Activated CD4-positive, alpha-beta T cell treated with anti-CD3 and anti-CD28 coated beads, Interleukin-2, Interleukin-4, amounts not matched to agents 100 ng/mL and 50 ng/mL, durations not matched to agents 16 hours and 8 hours (primary cell): ENCODE results near the gene PPP2R5D.
"Not testable (repeated sequence)": the region's sequence is repeated elsewhere in the genome, so short reads cannot be mapped to it uniquely, and the experiment has no call there.

ENCODE experiments used
- DNase-seq: peaks from one replicate; pipeline ENCODE4 v3.0.0-alpha.2; 2020; ENCODE audit warnings: low spot score

Gene PPP2R5D

DNA sequence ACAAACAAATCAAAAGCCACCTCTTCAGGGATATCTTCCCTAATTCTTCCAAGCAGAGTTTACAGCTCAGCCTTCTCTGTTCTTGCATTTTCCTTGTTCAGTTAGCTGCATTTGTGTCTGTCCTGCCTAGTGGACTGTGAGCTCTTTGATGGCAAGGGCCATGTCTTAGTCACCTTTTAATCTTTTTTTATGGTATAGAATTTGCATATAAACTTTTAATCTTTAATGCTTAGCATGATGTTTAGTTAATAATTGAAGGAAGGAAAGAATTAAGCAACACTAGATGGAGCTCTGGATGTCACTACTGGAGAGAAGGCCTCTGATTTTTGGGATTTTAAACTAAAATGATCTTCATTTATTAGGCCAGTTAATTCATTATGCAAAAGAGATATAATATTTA is 12.1 kb downstream of the PPP2R5D start:
- no peak for DNase-seq

DNA sequence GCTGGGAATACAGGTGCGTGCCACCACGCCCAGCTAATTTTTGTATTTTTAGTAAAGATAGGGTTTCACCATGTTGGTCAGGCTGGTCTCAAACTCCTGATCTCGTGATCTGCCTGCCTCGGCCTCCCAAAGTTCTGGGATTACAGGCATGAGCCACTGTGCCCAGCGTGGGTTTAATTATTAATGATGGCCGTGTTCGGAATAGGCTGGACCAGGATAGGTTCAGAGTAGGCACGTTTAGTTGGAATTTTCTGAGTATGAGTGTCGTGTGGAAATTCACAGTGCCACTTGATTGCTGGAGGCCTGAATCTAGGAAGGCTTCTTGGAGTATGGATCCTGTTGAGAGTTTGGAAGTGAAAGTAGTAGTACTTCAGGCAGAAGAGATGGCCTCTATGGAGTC is 13.8 kb downstream of the PPP2R5D start:
- DNase-seq, result not testable (repeated sequence)

DNA sequence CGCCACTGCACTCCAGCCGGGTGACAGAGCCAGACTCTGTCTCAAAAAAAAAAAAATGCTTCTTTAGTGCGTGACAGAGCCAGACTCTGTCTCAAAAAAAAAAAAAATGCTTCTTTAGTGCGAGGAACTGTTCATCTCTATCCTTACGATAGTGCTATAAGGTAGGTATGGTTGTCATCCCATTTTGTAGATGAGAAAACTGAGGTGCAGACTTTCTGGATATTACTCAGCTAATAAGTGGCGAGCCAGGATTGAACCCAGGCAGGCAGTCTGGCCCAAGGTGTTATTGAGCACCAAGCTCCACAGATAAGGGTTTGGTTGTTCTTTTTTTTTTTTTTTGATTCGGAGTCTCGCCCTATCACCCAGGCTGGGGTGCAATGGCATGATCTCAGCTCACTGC is 17.5 kb downstream of the PPP2R5D start:
- DNase-seq, result no peak

DNA sequence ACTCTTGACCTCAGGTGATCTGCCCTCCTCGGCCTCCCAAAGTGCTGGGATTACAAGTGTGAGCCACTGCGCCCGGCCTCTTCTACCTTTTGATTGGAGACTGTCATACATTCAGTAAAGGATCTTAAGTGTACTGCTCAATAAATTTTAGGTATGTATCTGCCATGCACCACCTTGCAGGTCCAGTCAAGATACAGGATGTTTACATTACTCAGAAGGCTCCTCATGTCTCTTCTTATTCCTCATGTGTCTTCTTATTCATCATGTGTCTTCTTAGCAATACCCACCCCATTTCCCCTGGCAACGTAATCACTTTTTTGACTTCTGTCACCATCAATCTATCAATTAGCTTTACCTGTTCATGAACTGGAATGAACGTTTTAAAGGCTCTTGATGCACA is 21.5 kb downstream of the PPP2R5D start:
- DNase-seq, result no peak

DNA sequence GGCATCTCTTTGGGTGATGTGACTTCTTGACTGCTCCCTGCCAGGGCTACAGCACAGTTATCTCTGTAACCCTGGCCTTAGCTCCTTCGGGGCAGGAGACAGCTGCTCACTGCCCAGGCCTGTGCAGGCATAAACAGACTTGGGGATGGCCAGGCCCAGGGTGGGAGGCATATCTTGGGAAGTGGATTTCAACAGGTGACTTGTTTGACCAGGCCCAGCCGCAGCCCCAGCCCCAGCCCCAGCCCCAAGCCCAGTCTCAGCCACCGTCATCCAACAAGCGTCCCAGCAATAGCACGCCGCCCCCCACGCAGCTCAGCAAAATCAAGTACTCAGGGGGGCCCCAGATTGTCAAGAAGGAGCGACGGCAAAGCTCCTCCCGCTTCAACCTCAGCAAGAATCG is 21.9 kb downstream of the PPP2R5D start:
- DNase-seq, result no peak

DNA sequence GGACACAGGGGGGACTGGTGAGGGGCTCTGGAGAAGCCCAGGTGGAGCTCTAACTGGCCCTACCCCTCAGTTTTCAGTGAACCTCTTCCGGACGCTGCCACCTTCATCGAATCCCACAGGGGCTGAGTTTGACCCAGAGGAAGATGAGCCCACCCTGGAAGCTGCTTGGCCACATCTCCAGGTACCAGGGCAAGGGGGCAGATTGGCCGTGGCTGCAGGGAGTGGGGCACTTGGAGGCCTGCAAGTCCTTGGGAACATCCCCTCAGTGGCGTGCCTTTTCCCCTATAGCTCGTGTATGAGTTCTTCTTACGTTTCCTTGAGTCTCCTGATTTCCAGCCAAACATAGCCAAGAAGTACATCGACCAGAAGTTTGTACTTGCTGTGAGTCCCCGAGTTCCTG is 22.8 kb downstream of the PPP2R5D start:
- DNase-seq, result no peak

DNA sequence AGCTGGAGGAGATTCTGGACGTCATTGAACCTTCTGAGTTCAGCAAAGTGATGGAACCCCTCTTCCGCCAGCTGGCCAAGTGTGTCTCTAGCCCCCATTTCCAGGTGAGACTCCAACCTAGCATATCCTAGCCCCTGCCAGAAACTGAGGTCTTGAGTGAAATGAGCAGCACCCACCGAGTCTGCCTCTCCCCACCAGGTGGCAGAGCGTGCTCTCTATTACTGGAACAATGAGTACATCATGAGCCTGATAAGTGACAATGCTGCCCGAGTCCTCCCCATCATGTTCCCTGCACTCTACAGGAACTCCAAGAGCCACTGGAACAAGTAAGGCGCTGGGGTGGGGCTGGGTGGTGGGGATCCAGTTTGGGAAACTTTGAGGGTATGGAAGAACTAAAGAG is 24.8 kb downstream of the PPP2R5D start:
- peak; percentile 32 for DNase-seq

DNA sequence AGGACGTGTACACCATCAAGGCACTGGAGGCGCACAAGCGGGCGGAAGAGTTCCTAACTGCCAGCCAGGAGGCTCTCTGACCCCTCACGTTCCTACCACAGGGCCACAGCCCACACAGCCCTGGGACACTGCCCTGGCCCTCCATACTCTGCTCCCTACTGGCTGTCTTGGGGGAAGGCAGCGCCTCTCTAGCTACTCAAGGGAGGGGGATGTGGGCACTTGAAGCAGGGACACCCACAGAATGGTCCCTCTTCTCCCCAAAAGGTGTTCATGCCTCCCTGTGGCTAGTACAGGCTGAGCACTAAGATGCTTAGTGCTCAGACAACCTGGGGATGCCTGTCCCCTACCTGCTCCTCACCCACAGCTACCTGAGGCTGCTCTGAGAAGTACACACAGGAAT is 26.8 kb downstream of the PPP2R5D start:
- no peak for DNase-seq

DNA sequence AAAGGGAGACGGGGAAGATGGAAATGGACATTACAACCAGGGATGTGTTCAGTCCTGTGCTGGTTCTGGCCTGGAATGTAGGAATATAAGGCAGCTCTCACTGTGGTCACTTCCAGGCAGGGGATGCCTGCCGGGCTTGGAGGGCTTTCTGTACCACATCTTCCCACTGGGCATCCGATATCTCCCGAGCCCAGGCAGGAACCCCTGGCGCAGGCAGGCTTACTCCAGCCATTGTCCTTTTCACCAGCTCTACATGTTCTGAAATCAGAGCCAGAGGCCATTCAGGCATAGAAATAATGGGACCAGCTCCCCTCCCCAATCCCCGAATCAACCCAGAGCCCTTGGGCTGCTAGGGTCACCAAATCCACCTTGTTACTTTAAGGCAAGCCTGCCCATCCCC is 28.0 kb downstream of the PPP2R5D start:
- no peak for DNase-seq

DNA sequence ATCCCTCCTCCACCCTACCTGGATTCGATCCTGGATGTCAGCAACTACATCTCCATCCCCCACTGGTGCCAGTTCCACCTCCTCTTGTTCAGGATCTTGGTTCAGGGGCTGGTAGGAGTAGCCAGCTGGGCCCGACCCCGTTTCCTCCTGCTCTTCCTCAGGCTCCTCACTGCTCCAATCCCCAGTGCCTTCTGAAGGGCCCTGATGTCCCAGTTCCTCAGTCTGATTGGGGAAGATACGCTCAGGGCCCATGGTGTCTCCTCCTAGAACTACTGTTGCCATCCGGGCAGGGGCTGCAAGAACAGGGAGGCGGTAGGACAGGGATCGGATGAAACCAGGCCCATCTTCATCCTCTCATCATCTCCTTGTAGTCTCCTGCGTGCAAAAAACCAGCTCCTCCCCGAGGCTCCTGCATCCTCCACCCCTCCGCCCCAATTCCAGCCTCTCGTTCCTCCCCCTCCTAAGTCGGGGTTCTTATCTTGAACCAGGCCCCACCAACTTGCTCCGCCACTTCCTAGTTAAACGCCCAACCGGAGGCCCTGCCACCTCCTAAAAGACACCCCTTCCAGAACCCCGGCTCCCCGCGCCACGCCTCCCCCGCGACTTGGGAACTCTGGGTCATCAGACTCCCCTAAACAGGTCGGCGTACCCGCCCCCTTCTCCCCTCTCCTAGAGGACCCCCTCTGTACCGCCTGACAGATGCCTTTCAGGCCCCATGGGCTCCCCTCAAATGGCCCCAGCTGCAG is 28.9 kb downstream of the PPP2R5D start:
- DNase-seq, result no peak

DNA sequence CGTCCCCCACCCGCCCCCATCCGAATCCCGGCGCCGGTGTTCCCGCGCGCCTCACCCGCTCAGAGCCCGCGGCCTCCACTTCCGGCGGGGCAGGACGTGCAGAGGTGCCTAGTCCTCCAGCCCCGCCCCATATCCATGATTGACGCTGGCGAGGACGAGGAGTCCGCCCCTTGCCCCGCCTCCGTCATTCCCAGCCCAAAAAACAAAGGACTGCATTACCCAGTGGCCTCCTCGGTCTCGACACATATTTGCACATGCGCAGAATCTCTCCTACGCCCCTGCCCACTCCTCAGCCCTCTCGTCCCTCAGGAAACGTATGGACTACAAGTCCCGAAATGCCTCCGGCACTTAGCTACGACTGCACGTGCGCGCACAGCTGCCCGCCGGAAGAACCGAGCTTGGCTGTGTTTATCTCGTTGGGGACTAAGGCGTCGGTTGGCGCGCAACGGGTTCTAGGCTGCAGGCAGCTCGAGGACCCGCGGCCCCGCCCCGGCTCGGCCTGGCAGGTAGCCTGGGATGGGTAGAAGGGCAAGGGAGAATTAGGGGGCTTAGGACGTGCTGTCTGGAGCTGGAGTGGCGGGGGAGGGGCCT is 29.6 kb downstream of the PPP2R5D start, which contains the start of the genes KLHDC3 and MEA1:
KLHDC3 (plus strand) TSS at position 407 of the 591 bp plus-strand sequence. CDS start 2,944 bp downstream, outside the sequence.
MEA1 (minus strand) TSS at position 104 of the 591 bp plus-strand sequence. CDS start 133 bp downstream, outside the sequence.
- DNase-seq, result peak; percentile 100

DNA sequence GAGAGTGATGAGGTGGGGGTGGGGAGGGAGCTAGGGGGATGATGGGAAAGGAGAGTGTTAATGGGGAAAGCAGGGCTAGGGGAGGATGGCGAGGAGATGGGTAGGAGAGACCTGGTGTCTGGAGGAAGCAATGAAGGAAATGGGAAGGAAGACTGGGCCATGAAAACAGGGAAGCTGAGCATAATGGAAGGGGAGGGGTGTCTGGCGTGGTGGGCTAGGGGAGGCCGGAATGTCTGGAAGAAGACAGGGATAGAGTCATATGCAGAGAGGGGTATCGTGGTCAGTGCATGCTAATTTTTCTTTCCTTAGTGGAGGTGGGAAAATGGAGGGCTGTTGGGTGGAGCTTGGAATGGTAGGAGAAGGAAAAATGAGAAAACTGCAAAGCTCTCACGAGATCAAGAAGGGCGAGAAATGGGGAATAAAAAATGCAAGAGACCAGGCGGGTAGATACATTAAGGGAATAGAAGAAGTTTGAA is 30.1 kb downstream of the PPP2R5D start:
- DNase-seq, result no peak

DNA sequence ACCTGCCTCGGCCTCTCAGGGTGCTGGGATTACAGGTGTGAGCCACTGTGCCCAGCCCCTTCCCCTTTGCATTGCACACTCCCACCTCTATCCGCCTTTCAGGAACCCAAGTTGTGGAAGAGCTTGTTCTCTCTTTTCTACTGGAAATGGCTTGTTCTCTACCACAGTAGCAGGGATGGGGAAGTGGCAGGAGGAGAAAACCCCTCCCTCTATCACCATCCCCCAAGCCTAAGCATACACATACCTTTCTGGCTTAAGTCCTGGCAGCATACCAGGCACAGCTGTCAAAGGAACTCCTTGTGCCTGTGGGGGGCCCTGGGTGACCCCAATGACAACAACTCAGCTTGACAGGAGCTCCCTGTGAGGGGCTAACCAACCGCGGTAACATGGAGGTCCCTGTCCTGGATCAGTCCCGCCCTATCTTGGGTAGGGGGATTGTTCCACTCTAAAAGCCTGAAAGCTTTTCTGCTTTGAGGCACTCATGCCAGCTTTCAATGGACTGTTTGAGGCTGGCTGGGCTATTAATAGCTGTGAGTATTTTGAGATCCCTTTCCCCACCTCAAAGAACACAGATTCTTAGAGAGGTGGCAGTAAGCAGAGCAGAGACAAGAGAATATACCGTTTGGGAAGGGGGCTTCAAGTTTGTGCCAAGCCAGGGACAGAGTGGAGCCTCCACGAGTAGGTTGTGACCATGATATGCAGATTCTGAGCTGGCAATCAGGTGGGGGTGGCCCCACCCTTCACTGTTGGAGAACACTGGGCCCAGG is 32.0 kb downstream of the PPP2R5D start:
- no peak for DNase-seq

DNA sequence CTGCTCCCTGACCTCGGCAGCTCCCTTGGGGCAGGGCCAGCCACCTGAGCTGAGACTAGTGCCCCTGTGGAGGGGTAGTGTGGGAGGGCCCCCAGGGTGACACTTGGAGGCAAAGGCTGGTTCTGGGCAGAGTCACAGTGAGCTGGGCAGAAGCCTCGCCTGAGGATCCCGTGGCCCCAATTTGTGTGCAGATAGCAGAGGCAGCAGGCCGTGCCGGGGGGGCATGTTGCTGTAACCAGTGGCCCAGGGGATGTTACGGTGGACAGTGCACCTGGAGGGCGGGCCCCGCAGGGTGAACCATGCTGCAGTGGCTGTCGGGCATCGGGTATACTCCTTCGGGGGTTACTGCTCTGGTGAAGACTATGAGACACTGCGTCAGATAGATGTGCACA is 32.6 kb downstream of the PPP2R5D start:
- no peak for DNase-seq

DNA sequence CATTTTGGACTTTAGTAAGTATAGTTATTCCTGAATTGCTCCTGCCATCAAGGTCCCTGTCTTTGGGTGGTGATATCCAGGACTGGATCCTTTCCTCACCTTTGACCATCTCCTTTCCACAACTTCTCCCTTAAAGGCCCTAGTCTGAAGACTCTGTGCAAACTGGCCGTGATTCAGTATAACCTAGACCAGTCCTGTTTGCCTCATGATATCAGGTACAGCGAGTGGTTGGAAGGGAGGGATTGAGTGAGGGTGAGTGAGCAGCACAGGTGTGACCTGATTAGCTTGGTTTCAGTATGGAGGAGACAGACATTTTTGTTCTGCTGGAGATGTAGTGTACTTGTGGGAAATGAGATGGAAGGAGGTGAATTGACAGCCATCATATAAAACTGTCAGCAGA is 34.8 kb downstream of the PPP2R5D start:
- no peak for DNase-seq

DNA sequence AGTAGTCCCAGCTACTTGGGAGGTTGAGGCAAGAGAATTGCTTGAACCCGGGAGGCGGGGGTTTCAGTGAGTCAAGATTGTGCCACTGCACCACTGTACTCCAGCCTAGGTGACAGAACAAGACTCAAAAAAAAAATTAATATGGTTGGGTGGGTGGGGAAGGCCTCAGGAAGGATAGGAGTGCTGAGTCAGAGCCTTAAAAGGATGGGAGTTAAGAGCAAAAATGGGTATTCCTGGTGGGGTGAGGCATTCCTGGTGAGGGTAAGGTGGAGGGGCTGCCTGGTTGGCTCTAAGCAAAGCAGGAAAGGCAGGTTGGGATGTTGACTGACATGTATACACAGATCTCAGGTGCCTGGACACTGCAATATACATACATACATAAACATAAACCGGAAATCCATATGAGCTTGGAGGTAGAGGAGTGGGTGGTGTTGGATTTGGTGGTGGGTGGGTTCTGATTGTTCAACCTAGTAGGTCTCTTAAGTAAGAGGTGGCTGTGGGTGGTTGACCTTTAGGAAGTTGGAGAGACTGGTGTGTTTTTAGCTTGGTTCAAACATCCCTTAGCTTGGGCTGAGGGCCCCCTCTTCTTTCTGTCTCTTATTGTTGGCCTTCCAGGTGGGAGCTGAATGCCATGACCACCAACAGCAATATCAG is 35.8 kb downstream of the PPP2R5D start:
- no peak for DNase-seq

DNA sequence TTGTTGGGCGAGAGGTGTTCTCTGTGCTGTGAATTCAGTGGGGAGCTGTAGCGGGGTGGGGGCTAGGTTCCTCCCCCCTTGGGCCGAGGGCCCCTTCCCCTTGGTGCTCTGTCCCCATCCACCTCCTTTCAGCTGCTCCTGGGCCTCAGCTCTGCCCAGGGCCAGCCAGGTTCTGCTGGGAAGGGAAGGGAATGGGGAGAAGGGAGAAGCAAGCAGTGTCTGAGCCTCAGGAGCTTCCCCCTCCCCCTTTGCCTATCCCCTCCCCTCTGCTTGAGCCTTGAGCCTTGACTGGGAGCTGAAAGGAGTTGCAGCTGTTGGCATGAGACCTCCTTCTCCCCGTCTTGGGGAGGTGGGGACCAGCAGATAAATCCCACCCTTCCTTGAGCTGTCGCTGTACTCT is 36.5 kb downstream of the PPP2R5D start:
- no peak for DNase-seq

DNA sequence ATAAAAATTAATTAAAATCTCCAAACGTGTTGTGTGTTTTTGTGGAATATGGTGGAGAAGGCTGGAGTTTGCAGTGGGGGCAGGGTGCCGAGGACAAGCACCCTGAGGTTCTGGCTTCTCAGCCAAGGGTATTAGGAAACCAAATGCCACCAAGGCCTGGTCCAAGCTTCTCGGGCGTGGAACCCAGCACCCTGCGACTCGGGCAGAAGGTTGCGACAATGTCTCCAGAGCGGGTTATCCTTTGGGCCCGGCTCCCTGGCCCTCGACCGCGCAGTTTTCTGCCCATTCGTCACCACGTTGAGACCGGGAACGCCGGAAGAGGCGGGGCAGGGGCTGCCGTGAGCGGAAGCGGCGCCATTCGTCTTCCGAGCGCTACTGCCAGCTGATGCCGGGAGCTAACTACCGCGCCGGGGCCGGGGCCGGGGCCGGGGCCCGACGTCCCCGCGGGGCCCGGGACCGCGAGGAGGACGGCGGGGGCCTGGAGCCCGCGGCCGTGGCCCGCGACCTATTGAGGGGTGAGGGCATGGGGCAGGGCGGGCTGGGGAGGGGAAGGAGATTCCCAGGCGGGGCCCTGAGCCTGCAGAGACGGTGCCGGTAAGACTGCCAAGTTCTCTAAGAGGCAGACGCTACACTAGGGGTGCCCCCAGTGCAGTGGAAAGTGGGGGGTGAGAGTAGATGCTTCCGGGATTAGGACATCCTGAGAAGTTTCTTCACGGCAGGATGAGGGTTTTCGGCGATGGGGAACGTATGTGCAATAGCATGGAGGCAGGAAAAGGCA is 37.1 kb downstream of the PPP2R5D start, which contains the start of gene RRP36:
RRP36 (plus strand) TSS at position 354 of the 778 bp plus-strand sequence; CDS start at position 386, 32 bp downstream.
- peak; percentile 81 for DNase-seq

DNA sequence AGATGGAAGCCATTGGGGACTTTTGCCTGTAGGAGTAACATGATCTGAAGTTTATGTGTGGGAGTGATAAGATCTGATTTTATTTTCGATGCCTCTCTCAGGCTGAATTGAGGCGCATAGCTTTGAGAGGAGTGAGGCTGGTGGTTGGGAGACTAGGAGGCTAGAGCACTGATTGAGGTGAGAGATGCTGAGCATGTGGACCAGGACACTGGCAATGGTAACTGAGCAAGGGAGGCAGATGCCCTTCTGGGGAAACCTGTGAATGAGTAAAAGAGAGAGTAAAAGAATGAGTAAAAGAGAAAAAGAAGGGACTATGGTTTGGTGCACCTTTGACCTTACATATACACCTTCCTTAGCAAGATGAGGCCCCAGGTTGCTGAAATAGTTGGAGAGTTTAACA is 40.1 kb downstream of the PPP2R5D start:
- peak; percentile 48 for DNase-seq

DNA sequence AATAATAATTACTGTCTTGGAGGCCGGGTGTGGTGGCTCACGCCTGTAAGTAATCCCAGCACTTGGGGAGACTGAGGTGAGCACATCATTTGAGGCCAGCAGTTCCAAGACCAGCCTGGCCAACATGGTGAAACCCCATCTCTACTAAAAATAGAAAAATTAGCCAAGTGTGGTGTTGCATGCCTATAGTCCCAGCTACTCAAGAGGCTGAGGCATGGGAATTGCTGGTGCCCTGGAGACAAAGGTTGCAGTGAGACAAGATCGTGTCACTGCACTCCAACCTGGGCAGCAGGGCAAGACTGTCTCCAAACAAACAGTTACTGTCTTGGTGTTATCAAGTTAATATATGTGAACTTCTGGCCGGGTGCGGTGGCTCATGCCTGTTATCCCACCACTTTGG is 42.0 kb downstream of the PPP2R5D start:
- DNase-seq, result no peak

DNA sequence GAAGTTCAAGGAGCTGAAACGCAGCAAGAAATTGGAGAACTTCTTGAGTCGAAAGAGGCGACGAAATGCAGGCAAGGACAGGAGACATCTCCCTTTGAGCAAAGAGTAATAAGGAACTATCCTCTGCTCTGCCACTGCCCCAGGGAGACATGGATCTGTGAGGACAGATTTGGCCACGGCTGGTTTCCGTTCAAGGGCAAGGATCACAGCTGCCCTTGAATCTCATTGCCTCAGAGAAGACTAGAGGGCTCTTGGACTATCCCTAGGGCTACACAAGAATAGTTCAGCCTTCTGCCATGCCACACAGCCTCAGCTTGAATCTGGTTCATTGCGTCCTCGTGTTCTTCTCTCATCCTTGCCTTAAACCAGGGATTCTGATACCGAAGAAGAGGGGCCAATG is 44.8 kb downstream of the PPP2R5D start:
- no peak for DNase-seq
